OCI-M1 (cell line): ENCODE results near the gene OR51F1.
"Not testable (repeated sequence)": the region's sequence is repeated elsewhere in the genome, so short reads cannot be mapped to it uniquely, and the experiment has no call there.

Source experiments
- DNase-seq: peaks from one replicate; lab custom pipeline; 2025; lab: John Stamatoyannopoulos, UW

Gene OR51F1

GRCh38 chr11:4769838-4770237 lies at the start of gene OR51F1:
Gene OR51F1 (minus strand): TSS chr11:4769938. CDS start chr11:4769938, 0 bp downstream.
- DNase-seq, result no peak

- DNase-seq, result no peak
These were observed 39.5 kb upstream of the OR51F1 start for GRCh38 chr11:4809246-4809645.

- no peak for DNase-seq
These were observed 38.7 kb upstream of the OR51F1 start for GRCh38 chr11:4808476-4808875.

- no peak for DNase-seq
These were observed 34.5 kb upstream of the OR51F1 start, which contains the start of gene OR52R1 for GRCh38 chr11:4804280-4804679. Gene OR52R1 (minus strand): TSS chr11:4804380. CDS start chr11:4804380, 0 bp downstream.

- not testable (repeated sequence) for DNase-seq
These were observed 31.6 kb upstream of the OR51F1 start for GRCh38 chr11:4801316-4801715.

GRCh38 chr11:4798427-4799183 lies 28.9 kb upstream of the OR51F1 start:
- DNase-seq, result no peak

GRCh38 chr11:4797206-4797605 lies 27.5 kb upstream of the OR51F1 start:
- DNase-seq, result no peak

- DNase-seq, result no peak
These were observed 12.7 kb upstream of the OR51F1 start for GRCh38 chr11:4782454-4782853.

- DNase-seq, result no peak
These were observed 1.6 kb downstream of the OR51F1 start for GRCh38 chr11:4768094-4768493.

GRCh38 chr11:4766420-4767043 lies 3.2 kb downstream of the OR51F1 start:
- DNase-seq, result no peak

GRCh38 chr11:4763096-4763495 lies 6.6 kb downstream of the OR51F1 start:
- DNase-seq, result no peak

- DNase-seq, result no peak
These were observed 18.5 kb downstream of the OR51F1 start for GRCh38 chr11:4751201-4751600.

GRCh38 chr11:4748438-4748837 lies 21.3 kb downstream of the OR51F1 start:
- DNase-seq, result no peak

GRCh38 chr11:4740735-4741134 lies 29.0 kb downstream of the OR51F1 start:
- no peak for DNase-seq

GRCh38 chr11:4727171-4727570 lies 42.6 kb downstream of the OR51F1 start:
- no peak for DNase-seq

- DNase-seq, result not testable (repeated sequence)
These were observed 46.9 kb downstream of the OR51F1 start for GRCh38 chr11:4722616-4723534.
